Measurements from ENCODE around the gene ITGB5.

DNA sequence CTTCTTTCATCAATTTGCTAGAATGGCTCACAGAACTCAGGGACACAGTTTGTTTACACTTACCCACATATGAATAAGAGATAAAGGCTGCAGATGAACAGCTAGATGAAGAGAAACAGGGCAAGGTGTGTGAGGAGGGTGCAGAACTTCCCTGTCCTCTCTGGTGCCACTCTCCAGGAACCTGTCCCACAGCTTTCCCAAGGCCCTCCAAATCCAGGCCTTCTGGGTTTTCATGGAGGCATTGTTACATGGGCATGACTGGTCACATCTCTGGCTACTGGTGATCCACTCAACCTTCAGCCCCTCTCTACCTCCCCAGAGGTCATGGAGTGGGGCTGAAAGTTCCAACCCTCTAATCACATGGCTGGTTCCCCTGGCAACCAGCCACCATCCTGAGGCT lies 73.6 kb downstream of the ITGB5 start:
- TF ChIP-seq, protein P1, sequence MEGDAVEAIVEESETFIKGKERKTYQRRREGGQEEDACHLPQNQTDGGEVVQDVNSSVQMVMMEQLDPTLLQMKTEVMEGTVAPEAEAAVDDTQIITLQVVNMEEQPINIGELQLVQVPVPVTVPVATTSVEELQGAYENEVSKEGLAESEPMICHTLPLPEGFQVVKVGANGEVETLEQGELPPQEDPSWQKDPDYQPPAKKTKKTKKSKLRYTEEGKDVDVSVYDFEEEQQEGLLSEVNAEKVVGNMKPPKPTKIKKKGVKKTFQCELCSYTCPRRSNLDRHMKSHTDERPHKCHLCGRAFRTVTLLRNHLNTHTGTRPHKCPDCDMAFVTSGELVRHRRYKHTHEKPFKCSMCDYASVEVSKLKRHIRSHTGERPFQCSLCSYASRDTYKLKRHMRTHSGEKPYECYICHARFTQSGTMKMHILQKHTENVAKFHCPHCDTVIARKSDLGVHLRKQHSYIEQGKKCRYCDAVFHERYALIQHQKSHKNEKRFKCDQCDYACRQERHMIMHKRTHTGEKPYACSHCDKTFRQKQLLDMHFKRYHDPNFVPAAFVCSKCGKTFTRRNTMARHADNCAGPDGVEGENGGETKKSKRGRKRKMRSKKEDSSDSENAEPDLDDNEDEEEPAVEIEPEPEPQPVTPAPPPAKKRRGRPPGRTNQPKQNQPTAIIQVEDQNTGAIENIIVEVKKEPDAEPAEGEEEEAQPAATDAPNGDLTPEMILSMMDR (IDR thresholded peaks at IDR 0.05; ENCODE audit: low read length) = no peak
- TF ChIP-seq EZH2 (IDR thresholded peaks at IDR 0.05; ENCODE audit: borderline replicate concordance, low read length) = no peak

Measured in OCI-LY1 (cell line).